Measurements from ENCODE around the gene ZNF593.

Gene ZNF593

DNA sequence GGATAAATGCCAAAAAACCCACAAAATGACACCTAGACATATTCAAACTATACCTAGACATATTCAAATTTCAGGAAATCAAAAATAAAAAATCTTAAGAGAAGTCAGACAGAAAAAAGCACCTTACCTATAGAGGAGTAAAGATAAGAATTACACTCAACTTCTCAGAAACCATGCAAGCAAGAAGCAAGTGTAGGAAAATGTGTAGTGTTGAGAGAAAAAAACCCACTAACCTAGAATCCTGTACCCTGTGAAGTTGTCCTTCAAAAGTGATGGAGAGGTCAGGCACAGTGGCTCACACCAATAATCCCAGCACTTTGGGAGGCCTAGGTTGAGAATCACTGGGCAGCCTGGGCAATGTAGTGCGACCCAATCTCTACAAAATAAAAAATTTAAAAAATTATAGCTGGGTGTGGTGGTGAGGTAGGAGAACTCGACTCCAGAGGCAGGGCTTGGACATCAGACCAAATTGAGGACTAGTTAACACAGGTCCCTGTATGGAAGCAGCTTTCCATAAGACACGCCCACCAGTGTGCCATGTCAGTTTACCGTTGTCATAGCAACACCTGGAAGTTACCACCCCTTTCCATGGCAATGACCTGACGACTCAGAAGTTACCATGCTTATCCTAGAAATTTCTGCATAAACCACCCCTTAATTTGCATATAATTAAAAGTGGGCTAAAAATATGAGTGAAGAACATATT, 37.4 kb upstream of the ZNF593 start:
- no peak for TF ChIP-seq GATA3 (IDR thresholded peaks at IDR 0.05; ENCODE audit: low read depth, low read length)

DNA sequence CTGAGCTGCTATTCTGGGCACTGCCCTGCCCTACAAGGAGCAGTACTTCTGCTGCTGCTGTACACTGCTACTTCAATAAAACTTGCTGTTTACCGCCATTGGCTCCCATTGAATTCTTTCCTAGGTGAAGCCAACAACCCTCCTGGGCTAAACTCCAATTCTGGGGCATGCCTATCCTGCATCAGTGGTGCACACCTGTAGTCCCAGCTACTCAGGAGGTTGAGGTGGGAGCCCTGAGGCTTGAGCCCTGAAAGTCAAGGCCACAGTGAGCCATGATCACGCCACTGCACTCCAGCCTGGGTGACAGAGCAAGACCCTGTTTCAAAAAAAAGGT, 36.9 kb upstream of the ZNF593 start:
- TF ChIP-seq GATA2 (IDR thresholded peaks at IDR 0.05; ENCODE audit: low read depth, low read length): no peak
- TF ChIP-seq GATA3 (IDR thresholded peaks at IDR 0.05; ENCODE audit: low read depth, low read length): no peak

DNA sequence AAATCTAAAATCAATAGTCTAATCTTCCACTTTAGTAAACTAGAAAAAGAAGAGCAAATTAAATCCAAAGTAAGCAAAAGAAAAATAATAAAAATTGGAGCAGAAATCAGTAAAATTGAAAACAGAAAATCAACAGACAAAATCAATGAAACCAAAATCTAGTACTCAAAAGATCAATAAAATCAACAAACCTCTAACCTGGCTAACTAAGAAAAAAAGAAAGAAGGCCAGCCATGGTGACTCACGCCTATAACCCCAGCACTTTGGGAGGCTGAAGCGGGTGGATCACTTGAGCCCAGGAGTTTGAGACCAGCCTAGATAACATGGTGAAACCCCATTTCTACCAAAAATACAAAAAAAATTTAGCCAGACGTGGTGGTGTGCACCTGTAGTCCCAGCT, 35.2 kb upstream of the ZNF593 start:
- no peak for TF ChIP-seq GATA2 (IDR thresholded peaks at IDR 0.05; ENCODE audit: low read depth, low read length)
- no peak for TF ChIP-seq GATA3 (IDR thresholded peaks at IDR 0.05; ENCODE audit: low read depth, low read length)

DNA sequence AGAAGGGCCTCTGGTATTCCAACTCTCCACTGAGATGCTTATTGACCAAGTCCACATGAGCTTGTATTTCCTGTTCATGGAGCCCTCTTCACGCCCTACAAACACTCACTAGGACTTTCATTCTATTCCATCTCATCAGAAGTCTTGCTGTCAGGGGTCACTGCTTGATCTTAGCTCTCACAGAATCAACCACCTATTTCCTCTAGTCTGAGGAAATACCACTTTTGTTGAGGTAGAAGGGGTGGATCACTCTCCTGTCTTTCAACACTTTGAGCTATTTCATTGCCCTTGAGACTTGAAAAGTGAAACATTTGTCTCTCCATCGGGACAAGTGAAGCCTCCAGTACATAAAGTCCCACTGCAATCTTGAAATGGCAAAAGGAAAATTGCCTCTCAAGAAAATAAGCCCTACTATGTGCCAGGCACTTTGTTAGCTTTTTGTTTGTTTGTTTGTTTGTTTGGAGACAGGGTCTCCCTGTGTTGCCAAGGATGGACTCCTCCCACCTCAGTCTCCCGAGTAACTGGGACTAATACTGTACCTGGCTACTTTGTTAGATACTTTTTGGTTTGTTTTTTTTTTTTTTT, 30.6 kb upstream of the ZNF593 start:
- TF ChIP-seq GATA2 (IDR thresholded peaks at IDR 0.05; ENCODE audit: low read depth, low read length): no peak
- TF ChIP-seq GATA3 (IDR thresholded peaks at IDR 0.05; ENCODE audit: low read depth, low read length): no peak

DNA sequence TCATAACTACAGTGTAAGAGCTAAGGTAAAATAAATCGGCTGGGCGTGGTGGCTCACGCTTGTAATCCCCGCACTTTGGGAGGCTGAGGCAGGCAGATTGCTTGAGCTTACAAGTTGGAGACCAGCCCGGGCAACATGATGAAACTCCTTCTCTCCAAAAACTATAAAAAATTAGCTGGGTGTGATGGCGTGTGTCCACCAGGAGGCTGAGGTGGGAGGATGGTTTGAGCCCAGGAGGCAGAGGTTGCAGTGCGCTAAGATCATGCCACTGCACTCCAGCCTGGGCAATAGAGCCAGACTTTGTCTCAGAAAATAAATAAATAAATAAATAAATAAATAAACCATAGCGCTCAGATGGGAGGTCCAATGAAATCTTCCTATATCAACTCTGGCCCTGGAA, 27.5 kb upstream of the ZNF593 start:
- TF ChIP-seq GATA3 (IDR thresholded peaks at IDR 0.05; ENCODE audit: low read depth, low read length): no peak
- TF ChIP-seq GATA2 (IDR thresholded peaks at IDR 0.05; ENCODE audit: low read depth, low read length): no peak

DNA sequence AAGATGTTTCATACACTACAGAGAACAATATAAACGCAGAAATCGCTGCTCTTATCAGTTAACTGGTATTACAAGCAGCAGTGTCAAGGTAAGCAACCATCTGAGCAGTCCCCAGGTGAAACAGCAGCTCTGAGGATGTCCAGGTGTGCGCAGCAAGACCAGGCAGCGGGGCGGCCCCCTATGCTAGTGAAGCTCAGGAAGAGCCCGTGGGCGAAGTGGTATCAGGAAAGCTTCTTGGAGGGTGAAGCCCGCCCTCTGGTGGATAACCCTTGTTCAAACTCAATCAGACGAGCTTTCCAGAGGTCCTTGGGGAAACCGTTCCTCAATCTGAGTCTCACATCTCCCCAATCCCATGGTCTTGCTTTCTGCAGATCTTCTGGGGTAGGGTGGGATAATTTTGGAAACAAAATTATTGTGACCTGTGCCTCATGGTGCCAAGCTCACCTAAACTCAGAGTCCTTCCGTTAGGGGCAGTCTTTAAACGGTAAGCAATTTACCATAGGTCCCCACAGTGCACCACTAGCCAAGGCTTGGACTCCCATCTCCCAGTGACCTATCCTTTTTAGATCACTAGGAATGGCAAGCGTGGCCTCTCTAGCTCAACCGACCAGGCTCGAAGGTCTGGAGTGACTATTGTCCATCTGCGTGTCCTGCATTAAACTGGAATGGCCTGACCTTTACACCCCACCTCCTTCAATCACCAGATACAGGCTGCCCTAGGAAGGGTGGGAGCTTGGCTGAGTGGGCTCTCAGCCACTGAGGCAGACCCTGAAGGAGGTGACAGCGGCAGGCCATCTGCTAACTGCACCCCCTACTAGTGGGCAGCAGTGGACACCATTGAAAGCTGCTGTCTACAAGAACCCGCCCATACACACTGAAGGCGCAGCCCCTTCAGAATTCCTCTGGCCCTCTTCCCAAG, 24.4 kb upstream of the ZNF593 start:
- TF ChIP-seq GATA3 (IDR thresholded peaks at IDR 0.05; ENCODE audit: low read depth, low read length) (no peak), GATA2 (IDR thresholded peaks at IDR 0.05; ENCODE audit: low read depth, low read length) (no peak)

DNA sequence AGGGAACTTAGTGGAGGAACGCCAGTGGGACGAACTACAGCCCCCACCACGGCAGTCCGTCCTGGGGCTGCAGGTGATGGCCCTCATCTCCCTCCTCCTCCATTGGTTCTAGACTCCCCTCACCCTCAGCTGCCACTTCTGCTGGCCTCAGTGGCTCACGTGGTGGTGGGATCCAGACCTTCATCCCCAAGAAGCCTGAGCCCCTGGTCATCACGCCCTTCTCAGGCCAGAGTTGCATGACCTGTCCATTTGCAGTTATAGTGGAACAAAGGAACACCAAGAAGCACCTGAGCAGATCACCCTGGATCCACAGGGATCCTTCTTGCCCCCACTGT, 23.8 kb upstream of the ZNF593 start:
- TF ChIP-seq GATA3 (IDR thresholded peaks at IDR 0.05; ENCODE audit: low read depth, low read length): no peak
- TF ChIP-seq GATA2 (IDR thresholded peaks at IDR 0.05; ENCODE audit: low read depth, low read length): no peak

DNA sequence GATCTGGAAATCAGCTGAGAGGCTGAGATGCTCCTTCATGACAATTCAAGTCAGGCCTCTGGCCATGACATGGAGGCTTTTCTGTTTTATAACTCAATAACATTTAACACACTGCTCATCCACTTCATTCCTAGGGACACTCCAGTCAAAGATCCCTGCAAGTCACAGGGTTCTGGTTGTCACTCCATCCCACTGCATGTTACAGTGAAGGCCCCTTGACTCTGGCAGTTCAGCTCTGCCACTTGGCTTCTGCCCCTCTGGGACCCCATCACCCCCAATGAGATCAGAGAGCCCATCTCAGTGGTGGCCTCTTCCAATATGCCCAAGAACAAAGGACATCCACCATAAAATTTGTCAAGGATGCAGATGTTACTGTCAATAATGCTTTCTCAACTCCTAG, 20.8 kb upstream of the ZNF593 start:
- TF ChIP-seq GATA2 (IDR thresholded peaks at IDR 0.05; ENCODE audit: low read depth, low read length) (no peak), GATA3 (IDR thresholded peaks at IDR 0.05; ENCODE audit: low read depth, low read length) (no peak)

DNA sequence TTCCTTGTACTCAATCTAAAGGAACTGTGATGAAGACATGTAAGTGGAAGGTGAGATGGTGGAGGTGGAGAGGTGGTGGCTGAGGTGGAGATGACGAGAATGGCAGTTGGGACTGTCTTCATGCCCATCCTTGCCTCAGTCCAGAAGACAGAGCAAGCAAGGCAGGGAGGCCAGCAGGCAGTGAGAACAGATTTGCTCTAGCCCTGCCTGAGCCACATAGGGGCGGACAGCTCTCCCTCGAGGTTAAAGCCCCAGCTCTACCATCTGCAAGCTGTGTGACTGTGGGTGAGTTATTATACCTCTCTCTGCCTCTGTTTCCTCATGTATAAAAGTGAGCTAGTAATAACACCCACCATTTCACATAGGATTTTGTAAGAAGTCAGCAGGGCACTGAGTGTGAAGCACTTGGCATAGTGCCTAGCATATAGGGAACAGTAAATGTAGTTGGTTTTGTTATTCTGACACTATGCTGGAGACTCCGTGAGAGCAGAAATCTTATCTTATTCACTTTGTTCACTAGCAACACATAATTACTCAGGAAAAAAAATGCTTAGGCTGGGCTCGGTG, 15.7 kb upstream of the ZNF593 start:
- TF ChIP-seq GATA2 (IDR thresholded peaks at IDR 0.05; ENCODE audit: low read depth, low read length) (no peak), GATA3 (IDR thresholded peaks at IDR 0.05; ENCODE audit: low read depth, low read length) (no peak)

DNA sequence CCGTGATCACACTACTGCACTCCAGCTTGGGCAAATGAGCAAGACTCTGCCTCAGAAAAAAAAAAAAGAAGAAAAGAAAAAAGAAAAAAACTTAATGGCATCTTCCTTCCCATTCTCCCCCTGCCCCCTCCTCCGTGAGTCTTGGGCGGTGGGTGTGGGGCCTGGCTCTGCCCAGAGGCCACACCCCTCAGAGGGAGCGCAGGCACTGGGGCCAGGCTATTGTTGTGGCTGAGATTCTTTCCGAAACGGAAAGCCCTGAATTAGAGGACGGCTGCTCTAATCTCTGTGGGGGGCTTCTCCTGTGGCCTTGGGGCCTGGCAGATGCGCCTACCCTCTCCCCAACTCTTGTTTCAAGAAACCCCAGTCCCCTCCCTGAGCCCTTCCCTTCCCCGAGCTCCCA, 15.0 kb upstream of the ZNF593 start:
- TF ChIP-seq GATA3 (IDR thresholded peaks at IDR 0.05; ENCODE audit: low read depth, low read length) (no peak), GATA2 (IDR thresholded peaks at IDR 0.05; ENCODE audit: low read depth, low read length) (no peak)

DNA sequence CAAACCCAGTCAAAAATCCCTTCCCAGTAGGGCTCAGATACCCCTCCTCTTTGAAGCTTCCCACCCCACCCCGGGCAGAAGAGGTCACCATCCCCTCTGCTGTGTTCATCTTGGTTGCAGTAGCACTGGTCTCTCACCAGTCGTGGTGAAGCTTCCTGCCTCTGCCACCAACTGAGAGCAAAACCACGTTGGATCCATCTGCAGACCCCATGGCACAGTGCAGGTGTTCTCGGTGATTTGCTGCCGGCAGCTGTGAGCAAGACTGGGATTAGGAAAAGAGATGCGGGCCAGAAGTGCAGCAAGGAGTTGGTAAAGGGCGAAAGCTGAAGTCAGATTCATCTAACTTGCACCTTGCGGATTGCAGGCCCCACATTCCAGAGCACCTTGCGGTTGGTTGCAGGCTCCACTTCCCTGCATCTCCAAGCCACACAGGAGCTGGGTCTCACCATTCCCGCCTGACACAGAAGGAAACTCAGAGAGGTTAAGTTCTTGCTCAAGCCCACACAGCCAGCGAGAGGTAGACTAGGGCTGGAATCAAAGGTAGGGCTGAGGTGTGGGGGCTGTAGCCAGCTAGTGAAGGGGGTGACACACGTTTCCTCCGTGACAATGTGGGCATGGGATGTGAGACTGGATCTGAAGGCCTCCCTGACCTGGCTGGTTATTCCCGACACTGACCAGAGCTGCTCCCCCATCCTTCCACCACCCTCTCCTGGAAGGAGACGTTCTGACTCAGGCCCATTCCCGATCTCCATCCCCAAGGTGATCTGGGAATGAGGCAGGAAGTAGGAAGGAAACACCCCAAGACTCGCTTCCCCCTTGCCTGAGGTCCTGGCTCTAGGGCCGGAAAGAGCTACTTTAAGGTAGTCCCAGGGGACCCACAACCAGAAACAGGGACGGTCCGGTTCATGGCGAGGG, 14.1 kb upstream of the ZNF593 start:
- no peak for TF ChIP-seq GATA3 (IDR thresholded peaks at IDR 0.05; ENCODE audit: low read depth, low read length)
- TF ChIP-seq GATA2 (IDR thresholded peaks at IDR 0.05; ENCODE audit: low read depth, low read length): no peak

DNA sequence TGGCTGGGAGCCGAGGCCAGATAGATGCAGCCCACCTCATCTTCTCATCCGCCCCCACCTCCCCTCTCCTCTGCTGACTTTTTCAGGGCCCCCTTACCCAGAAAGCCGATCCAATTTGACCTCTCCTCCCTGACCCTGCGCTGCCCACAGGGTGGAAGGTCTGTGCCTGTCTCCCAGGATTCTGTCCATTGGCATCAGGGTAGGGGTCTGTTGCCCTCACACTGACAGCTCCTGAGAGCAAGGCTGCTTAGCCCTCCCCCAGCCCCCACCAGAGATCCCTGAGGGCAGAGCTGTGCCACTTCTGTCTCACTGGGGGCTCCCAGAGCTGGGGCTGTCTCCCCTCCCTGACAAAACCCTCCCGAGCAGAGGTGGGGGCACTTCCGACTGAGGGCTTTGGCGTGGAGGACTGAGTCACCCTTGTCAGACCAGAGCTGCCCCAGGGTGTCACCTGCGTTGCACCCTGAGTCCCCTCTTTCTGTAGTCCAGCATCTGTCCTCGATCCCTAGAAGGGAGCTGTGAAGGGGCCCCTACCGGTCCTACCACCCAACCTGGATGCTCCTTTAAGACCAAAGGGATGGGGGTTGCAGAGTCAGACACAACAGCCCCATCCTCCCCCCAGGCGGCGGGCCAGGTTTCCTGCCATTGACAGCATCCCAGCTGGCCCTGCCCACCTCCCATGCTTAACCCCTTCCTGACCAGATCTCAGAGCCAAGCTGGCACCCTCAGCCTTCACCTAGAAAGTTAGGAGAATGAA, 13.2 kb upstream of the ZNF593 start:
- TF ChIP-seq GATA3 (IDR thresholded peaks at IDR 0.05; ENCODE audit: low read depth, low read length): no peak
- TF ChIP-seq GATA2 (IDR thresholded peaks at IDR 0.05; ENCODE audit: low read depth, low read length): no peak

DNA sequence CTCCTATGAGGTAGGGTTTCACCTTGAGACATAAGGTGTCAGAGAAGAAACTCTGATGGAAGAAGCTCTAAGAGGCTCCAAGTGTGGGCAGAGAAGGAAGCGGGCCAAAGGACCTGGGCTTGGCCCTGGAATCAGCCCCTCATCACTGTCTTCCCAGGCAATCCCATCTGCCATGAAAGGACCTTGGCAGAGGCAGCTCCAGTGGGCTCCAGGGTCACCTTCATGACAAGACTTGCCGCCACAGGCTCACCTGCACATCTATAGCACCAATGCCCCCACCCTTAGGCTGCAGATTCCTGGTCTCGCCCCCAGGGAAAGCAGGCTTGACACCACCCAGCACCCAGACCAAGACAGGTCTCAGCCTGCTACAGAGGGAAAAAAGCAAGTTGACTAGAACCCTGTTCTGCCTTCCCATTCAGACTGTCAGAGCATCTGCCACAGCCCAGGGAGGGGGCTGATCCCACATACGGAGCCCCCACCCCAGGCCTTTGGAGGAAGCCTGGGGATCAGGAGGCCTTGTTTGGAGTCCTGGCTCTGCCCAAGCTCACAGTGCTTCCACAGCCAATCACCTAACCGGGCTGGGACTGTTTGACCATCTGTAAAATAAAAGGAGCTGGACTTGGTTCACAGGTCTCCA, 11.3 kb upstream of the ZNF593 start:
- TF ChIP-seq GATA3 (IDR thresholded peaks at IDR 0.05; ENCODE audit: low read depth, low read length) (no peak), GATA2 (IDR thresholded peaks at IDR 0.05; ENCODE audit: low read depth, low read length) (no peak)
